Progenitor cell of endocrine pancreas (in vitro differentiated cells): ENCODE data around the gene EP400. TPM values are rescaled to one million over a fixed set of nuclear protein-coding genes. Genes with fewer than 3 reads are reported as not detected.

ENCODE experiments used
- DNase-seq: peaks from one replicate; pipeline ENCODE4 v3.0.0; 2021; ENCODE audit warnings: low spot score; ENCODE audit not compliant: unreplicated experiment
- H3K27ac Mint-ChIP-seq: 2 replicates; pipeline ENCODE4 v1.8.0; 2021; ENCODE audit warnings: mild to moderate bottlenecking, moderate library complexity, mixed read lengths
- H3K27me3 Mint-ChIP-seq: 2 replicates; pipeline ENCODE4 v1.8.0; 2021; ENCODE audit warnings: mixed read lengths
- H3K36me3 Mint-ChIP-seq: 2 replicates; pipeline ENCODE4 v1.8.0; 2022; ENCODE audit warnings: mixed read lengths; ENCODE audit not compliant: insufficient read depth
- H3K4me1 Mint-ChIP-seq: 2 replicates; pipeline ENCODE4 v1.8.0; 2021; ENCODE audit warnings: low read depth, mixed read lengths
- H3K4me3 Mint-ChIP-seq: 2 replicates; pipeline ENCODE4 v1.8.0; 2021; ENCODE audit warnings: low read depth, mild to moderate bottlenecking, moderate library complexity, mixed read lengths
- H3K9me3 Mint-ChIP-seq: 2 replicates; pipeline ENCODE4 v1.8.0; 2021; ENCODE audit warnings: low read depth, mixed read lengths
- total RNA-seq: library from RNA; stranded (reverse); gene quantifications from 2 replicates; pipeline ENCODE4 v1.2.1, GENCODE V29; 2021
- TF ChIP-seq, protein P1 (sequence below): fragments of 200-600 bp; sonication (generic); IDR thresholded peaks from one replicate; pipeline ENCODE4 v1.5.0; 2021; ENCODE audit warnings: antibody characterized with exemption, mild to moderate bottlenecking; ENCODE audit not compliant: unreplicated experiment

Gene EP400
- total RNA-seq, 1 donor from 2014 or later, result 66.6 TPM

- H3K4me1 Mint-ChIP-seq, result no peaks in the 10 kb centered on the region
- no peak for DNase-seq
- no peaks in the 10 kb centered on the region for H3K27me3 Mint-ChIP-seq
- TF ChIP-seq, protein P1, sequence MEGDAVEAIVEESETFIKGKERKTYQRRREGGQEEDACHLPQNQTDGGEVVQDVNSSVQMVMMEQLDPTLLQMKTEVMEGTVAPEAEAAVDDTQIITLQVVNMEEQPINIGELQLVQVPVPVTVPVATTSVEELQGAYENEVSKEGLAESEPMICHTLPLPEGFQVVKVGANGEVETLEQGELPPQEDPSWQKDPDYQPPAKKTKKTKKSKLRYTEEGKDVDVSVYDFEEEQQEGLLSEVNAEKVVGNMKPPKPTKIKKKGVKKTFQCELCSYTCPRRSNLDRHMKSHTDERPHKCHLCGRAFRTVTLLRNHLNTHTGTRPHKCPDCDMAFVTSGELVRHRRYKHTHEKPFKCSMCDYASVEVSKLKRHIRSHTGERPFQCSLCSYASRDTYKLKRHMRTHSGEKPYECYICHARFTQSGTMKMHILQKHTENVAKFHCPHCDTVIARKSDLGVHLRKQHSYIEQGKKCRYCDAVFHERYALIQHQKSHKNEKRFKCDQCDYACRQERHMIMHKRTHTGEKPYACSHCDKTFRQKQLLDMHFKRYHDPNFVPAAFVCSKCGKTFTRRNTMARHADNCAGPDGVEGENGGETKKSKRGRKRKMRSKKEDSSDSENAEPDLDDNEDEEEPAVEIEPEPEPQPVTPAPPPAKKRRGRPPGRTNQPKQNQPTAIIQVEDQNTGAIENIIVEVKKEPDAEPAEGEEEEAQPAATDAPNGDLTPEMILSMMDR, result no peak
- no peak overlapping the region for H3K27ac Mint-ChIP-seq
- H3K9me3 Mint-ChIP-seq, result no peaks in the 10 kb centered on the region
- no peak overlapping the region for H3K4me3 Mint-ChIP-seq
- peaks cover 15% of the 10 kb centered on the region for H3K36me3 Mint-ChIP-seq
Observed at GRCh38 chr12:131942671-131943070, 7.1 kb upstream of the EP400 start.

GRCh38 chr12:131943389-131943788, 6.4 kb upstream of the EP400 start:
- Mint-ChIP-seq H3K9me3 (no peaks in the 10 kb centered on the region), H3K36me3 (peaks cover 11% of the 10 kb centered on the region), H3K4me3 (no peak overlapping the region), H3K27me3 (no peaks in the 10 kb centered on the region), H3K27ac (no peak overlapping the region), H3K4me1 (no peaks in the 10 kb centered on the region)
- TF ChIP-seq, protein P1, result no peak
- DNase-seq, result no peak

- Mint-ChIP-seq H3K4me3 (no peak overlapping the region), H3K27me3 (no peaks in the 10 kb centered on the region), H3K4me1 (no peaks in the 10 kb centered on the region), H3K27ac (peak overlapping the region; percentile 64), H3K36me3 (peaks cover 11% of the 10 kb centered on the region), H3K9me3 (no peaks in the 10 kb centered on the region)
- no peak for DNase-seq
- TF ChIP-seq, protein P1, result no peak
Observed at GRCh38 chr12:131943876-131944275, 5.9 kb upstream of the EP400 start.

- no peak overlapping the region for H3K4me3 Mint-ChIP-seq
- no peaks in the 10 kb centered on the region for H3K9me3 Mint-ChIP-seq
- H3K27ac Mint-ChIP-seq, result peak overlapping the region; percentile 67
- peaks cover 9% of the 10 kb centered on the region for H3K36me3 Mint-ChIP-seq
- TF ChIP-seq, protein P1, result no peak
- no peaks in the 10 kb centered on the region for H3K27me3 Mint-ChIP-seq
- DNase-seq, result no peak
- H3K4me1 Mint-ChIP-seq, result no peaks in the 10 kb centered on the region
Observed at GRCh38 chr12:131944601-131945251, 5.0 kb upstream of the EP400 start.

DNA sequence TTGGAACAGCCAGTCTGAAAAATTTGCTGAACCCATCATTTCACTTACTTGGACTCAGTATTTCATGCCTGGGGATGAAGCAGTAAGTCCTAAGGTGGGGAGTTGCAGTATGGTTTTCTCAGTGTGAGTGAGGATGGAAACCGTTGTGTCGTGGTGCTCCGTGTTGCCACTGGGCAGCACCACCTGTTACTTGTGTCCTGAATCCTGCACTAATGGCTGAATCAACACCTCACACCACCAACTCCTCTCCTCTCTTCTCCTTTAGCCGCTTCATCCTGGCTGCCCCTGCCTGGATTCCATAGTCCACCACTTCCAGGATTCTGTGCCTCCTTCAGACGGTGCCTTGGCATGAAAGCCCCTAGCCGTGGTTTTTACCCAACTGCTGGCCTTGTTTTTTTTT, 3.0 kb upstream of the EP400 start:
- no peaks in the 10 kb centered on the region for H3K4me1 Mint-ChIP-seq
- no peak for DNase-seq
- TF ChIP-seq, protein P1, result no peak
- no peak overlapping the region for H3K27ac Mint-ChIP-seq
- H3K9me3 Mint-ChIP-seq, result no peaks in the 10 kb centered on the region
- H3K36me3 Mint-ChIP-seq, result peaks cover 6% of the 10 kb centered on the region
- H3K4me3 Mint-ChIP-seq, result no peak overlapping the region
- H3K27me3 Mint-ChIP-seq, result no peaks in the 10 kb centered on the region
